Osteocyte (in vitro differentiated cells): ENCODE data around the gene FCMR. TPM values are rescaled to one million over a fixed set of nuclear protein-coding genes. Genes with fewer than 3 reads are reported as not detected.

ENCODE experiments used
- DNase-seq: peaks from one replicate; pipeline ENCODE4 v3.0.0; 2021; ENCODE audit warnings: mixed read lengths; ENCODE audit not compliant: unreplicated experiment; ENCODE audit errors: extremely low spot score
- H3K27ac Mint-ChIP-seq: one replicate; pipeline ENCODE4 v1.8.0; 2021; ENCODE audit warnings: mild to moderate bottlenecking, mixed read lengths; ENCODE audit not compliant: unreplicated experiment
- H3K27me3 Mint-ChIP-seq: one replicate; pipeline ENCODE4 v1.8.0; 2021; ENCODE audit warnings: mixed read lengths; ENCODE audit not compliant: unreplicated experiment
- H3K36me3 Mint-ChIP-seq: one replicate; pipeline ENCODE4 v1.8.0; 2021; ENCODE audit warnings: mixed read lengths; ENCODE audit not compliant: unreplicated experiment
- H3K4me1 Mint-ChIP-seq: one replicate; pipeline ENCODE4 v1.8.0; 2021; ENCODE audit warnings: mixed read lengths; ENCODE audit not compliant: unreplicated experiment
- H3K4me3 Mint-ChIP-seq: one replicate; pipeline ENCODE4 v1.8.0; 2021; ENCODE audit warnings: mild to moderate bottlenecking, moderate library complexity, mixed read lengths; ENCODE audit not compliant: unreplicated experiment
- H3K9me3 Mint-ChIP-seq: one replicate; pipeline ENCODE4 v1.8.0; 2021; ENCODE audit warnings: mixed read lengths; ENCODE audit not compliant: unreplicated experiment
- total RNA-seq: library from RNA; stranded (reverse); gene quantifications from 2 replicates; pipeline ENCODE4 v1.2.1, GENCODE V29; 2021
- TF ChIP-seq, protein P1 (sequence below): fragments of 200-600 bp; sonication (generic); IDR thresholded peaks from 2 replicates; pipeline ENCODE4 v1.5.0; 2021; ENCODE audit warnings: antibody characterized with exemption, mild to moderate bottlenecking, moderate library complexity

FCMR gene
- total RNA-seq, 1 donor from 2014 or later = not detected

DNA sequence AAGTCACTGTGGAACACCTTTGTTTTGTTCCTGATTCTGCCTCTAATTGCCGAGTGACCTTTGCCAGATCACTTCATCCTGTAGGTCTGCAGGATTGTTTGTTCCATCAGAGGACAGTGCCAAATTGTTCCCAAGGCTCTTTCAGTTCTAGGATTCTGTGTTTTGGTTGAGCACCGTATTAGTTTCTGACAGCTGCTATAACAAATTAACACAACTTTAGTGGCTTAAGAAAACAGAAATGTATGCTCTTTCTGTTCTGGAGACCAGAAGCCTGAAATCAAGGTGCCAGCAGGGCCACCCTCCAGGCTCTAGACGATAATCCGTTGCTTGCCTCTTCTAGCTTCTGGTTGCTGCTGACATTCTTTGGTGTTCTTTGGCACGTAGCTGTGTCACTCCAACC lies 27.9 kb upstream of the FCMR start:
- H3K4me1 Mint-ChIP-seq = no peaks in the 10 kb centered on the region

DNA sequence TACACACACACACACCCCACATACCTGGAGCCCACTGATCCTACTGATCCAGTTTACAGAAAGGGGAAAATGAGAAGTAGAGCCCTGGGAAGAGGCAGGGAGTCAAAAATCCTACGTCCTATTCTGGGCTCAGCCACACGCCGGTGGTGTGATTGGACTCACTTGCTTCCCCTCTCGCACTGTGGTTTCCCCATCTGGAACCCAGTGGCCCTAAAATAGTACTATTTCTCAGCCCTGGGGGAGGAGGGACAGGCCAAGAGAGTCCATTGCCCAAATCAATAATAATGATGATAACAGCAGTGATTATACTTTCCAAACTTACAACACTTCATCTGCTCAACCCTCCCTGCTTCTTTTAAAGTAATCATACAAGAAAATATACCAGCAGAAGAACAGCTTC lies 27.5 kb upstream of the FCMR start:
- TF ChIP-seq, protein P1, sequence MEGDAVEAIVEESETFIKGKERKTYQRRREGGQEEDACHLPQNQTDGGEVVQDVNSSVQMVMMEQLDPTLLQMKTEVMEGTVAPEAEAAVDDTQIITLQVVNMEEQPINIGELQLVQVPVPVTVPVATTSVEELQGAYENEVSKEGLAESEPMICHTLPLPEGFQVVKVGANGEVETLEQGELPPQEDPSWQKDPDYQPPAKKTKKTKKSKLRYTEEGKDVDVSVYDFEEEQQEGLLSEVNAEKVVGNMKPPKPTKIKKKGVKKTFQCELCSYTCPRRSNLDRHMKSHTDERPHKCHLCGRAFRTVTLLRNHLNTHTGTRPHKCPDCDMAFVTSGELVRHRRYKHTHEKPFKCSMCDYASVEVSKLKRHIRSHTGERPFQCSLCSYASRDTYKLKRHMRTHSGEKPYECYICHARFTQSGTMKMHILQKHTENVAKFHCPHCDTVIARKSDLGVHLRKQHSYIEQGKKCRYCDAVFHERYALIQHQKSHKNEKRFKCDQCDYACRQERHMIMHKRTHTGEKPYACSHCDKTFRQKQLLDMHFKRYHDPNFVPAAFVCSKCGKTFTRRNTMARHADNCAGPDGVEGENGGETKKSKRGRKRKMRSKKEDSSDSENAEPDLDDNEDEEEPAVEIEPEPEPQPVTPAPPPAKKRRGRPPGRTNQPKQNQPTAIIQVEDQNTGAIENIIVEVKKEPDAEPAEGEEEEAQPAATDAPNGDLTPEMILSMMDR = no peak

More for the DNA sequence above, 27.9 kb upstream of the FCMR start:
- no peak overlapping the region for H3K27ac Mint-ChIP-seq
- no peaks in the 10 kb centered on the region for H3K9me3 Mint-ChIP-seq
- no peaks in the 10 kb centered on the region for H3K36me3 Mint-ChIP-seq
- H3K4me3 Mint-ChIP-seq = no peak overlapping the region
- TF ChIP-seq, protein P1 = no peak
- no peak for DNase-seq
- peaks cover 12% of the 10 kb centered on the region for H3K27me3 Mint-ChIP-seq

DNA sequence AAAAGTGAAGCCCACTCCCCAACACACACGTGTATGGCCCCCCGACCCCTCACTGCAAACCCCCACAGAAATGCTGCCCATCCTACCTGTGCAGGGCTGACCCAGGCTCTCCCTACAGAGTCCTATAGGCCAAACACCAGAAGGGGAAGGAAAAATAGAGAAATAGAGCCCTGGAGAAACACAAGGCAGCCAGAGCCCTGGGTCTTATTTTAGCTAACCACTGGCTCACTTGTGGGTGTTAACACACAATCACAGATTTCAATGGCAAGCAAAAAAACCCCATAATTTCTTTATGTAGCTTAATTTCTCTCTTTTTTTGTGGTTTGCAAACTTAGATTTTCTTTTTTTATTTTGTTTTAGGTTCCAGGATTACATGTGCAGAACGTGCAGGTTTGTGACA lies 25.5 kb upstream of the FCMR start:
- DNase-seq = no peak
- Mint-ChIP-seq H3K36me3 (no peaks in the 10 kb centered on the region), H3K27me3 (peaks cover 21% of the 10 kb centered on the region), H3K4me1 (no peaks in the 10 kb centered on the region), H3K27ac (no peak overlapping the region), H3K4me3 (no peak overlapping the region), H3K9me3 (no peaks in the 10 kb centered on the region)
- TF ChIP-seq, protein P1 = no peak

More for the DNA sequence above, 27.5 kb upstream of the FCMR start:
- DNase-seq = no peak
- Mint-ChIP-seq H3K4me3 (no peak overlapping the region), H3K9me3 (no peaks in the 10 kb centered on the region), H3K27me3 (peaks cover 12% of the 10 kb centered on the region), H3K36me3 (no peaks in the 10 kb centered on the region), H3K4me1 (no peaks in the 10 kb centered on the region), H3K27ac (no peak overlapping the region)

DNA sequence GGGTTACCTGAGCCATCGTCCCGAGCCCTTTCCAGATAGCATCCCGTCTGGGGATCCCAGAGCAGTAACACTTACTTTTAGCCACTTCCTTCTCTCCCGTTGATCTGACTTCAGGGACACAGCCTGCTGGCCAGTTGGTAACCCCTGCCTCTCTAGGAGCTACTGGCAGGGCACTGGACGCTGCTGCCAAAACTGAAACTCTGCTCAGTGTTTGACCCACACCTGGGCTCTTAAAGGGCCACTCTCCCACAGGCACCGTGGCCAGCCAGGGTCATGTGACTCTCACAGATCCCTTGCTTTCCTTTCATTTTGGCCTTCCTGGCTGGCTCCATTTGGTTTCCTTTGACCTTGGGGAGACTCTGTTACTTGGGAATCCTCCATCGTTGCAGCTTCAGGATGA lies 24.5 kb upstream of the FCMR start, which contains the start of gene PIGR:
Gene PIGR, minus strand, starts transcription at position 206 of the 400 bp plus-strand sequence. CDS start 5,935 bp downstream, outside the sequence.
- Mint-ChIP-seq H3K4me3 (no peak within 1 kb of the TSS), H3K4me1 (no peaks in the 10 kb centered on the region), H3K36me3 (no peaks in the 10 kb centered on the region), H3K27me3 (peaks cover 21% of the 10 kb centered on the region), H3K27ac (no peak within 1 kb of the TSS), H3K9me3 (no peaks in the 10 kb centered on the region)
- no peak for DNase-seq
- TF ChIP-seq, protein P1 = no peak

DNA sequence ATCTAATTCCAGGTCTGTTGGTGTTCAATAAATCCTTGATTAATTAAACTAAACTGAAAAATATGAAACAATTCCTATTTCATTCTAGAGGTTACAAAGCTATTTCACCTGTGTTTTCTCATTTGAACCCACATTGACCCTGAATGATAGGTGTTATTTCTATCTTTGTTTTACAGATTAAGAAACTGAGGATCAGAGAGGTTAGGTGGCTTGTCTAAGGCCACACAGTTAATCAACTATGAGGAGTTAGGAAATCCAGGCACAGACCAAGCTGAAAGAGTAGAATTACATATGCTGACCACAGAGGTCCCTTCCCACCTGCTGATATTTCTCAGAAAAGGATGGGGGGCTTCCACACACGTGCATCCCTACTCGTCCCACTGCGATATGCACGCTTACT lies 24.0 kb upstream of the FCMR start:
- no peak overlapping the region for H3K4me3 Mint-ChIP-seq
- TF ChIP-seq, protein P1 = no peak

More for the DNA sequence above, 24.0 kb upstream of the FCMR start:
- Mint-ChIP-seq H3K36me3 (no peaks in the 10 kb centered on the region), H3K27me3 (peaks cover 21% of the 10 kb centered on the region), H3K4me1 (no peaks in the 10 kb centered on the region), H3K9me3 (no peaks in the 10 kb centered on the region), H3K27ac (no peak overlapping the region)
- DNase-seq = no peak
